Measurements from ENCODE around the gene LMF2.
"Not testable (repeated sequence)": the region's sequence is repeated elsewhere in the genome, so short reads cannot be mapped to it uniquely, and the experiment has no call there.

Gene LMF2

GRCh38 chr22:50533856-50534711, 26.6 kb upstream of the LMF2 start:
- not testable (repeated sequence) for DNase-seq

- no peak for DNase-seq
These were observed 25.6 kb upstream of the LMF2 start for GRCh38 chr22:50532824-50533796.

- peak in 1 of 2 experiments; percentile 14 for DNase-seq
These were observed 24.6 kb upstream of the LMF2 start for GRCh38 chr22:50531962-50532674.

GRCh38 chr22:50531546-50531961, 24.1 kb upstream of the LMF2 start:
- no peak for DNase-seq

- peak in 1 of 2 experiments; percentile 2 for DNase-seq
These were observed 23.5 kb upstream of the LMF2 start for GRCh38 chr22:50530877-50531545.

- DNase-seq, result no peak
These were observed 23.0 kb upstream of the LMF2 start for GRCh38 chr22:50530580-50530876.

GRCh38 chr22:50529897-50530579, 22.5 kb upstream of the LMF2 start, which contains the start of gene TYMP:
Gene TYMP (minus strand): TSS chr22:50530012. CDS start chr22:50529709, 303 bp downstream.
- DNase-seq, result no peak

GRCh38 chr22:50529416-50529896, 22.0 kb upstream of the LMF2 start:
- DNase-seq, result no peak

GRCh38 chr22:50528682-50529415, 21.3 kb upstream of the LMF2 start:
- no peak for DNase-seq

- DNase-seq, result no peak
These were observed 20.6 kb upstream of the LMF2 start for GRCh38 chr22:50527921-50528681.

- DNase-seq, result no peak
These were observed 19.6 kb upstream of the LMF2 start for GRCh38 chr22:50526834-50527801.

GRCh38 chr22:50526108-50526833, 18.8 kb upstream of the LMF2 start:
- peak; percentile 69 to 73 for DNase-seq

GRCh38 chr22:50525858-50526107, 18.3 kb upstream of the LMF2 start:
- no peak for DNase-seq

- DNase-seq, result peak; percentile 94
These were observed 17.8 kb upstream of the LMF2 start, which contains the start of gene SCO2 for GRCh38 chr22:50525104-50525857. Gene SCO2 (minus strand): TSS chr22:50525598. CDS start chr22:50524411, 1,187 bp downstream.

GRCh38 chr22:50524676-50525103, 17.2 kb upstream of the LMF2 start:
- peak in 1 of 2 experiments; percentile 37 for DNase-seq

GRCh38 chr22:50523806-50524675, 16.5 kb upstream of the LMF2 start:
- no peak for DNase-seq

GRCh38 chr22:50523458-50523805, 15.9 kb upstream of the LMF2 start:
- no peak for DNase-seq
